Bronchial epithelial cell (primary cell): ENCODE data around the gene NEDD4. TPM values are rescaled to one million over a fixed set of nuclear protein-coding genes. Genes with fewer than 3 reads are reported as not detected.
A peak's percentile ranks its signal among the peaks of the same experiment; 100 is the strongest.

Experiments
- DNase-seq: peaks from one replicate; pipeline ENCODE4 v3.0.0-alpha.2; 2010; ENCODE audit warnings: low read depth
- FAIRE-seq: peaks from 2 replicates; lab custom pipeline; 2011; peaks lifted over from hg19 to GRCh38; lab: Jason Lieb, UNC
- H3K27me3 ChIP-seq: 2 replicates; pipeline ENCODE4 v1.5.1; 2011; ENCODE audit warnings: low read length; ENCODE audit not compliant: control insufficient read depth, insufficient read depth
- H3K36me3 ChIP-seq: 2 replicates; pipeline ENCODE4 v1.5.1; 2011; ENCODE audit warnings: low read length; ENCODE audit not compliant: control insufficient read depth, insufficient read depth
- H3K4me3 ChIP-seq: 2 replicates; pipeline ENCODE4 v1.5.1; 2011; ENCODE audit warnings: mild to moderate bottlenecking, low read depth, low read length, control low read depth
- CTCF ChIP-seq: IDR thresholded peaks from 2 replicates; pipeline ENCODE4 v1.5.1; 2011; ENCODE audit warnings: mild to moderate bottlenecking, moderate library complexity, low read length, control low read depth, inconsistent platforms; ENCODE audit not compliant: insufficient read depth, severe bottlenecking
- total RNA-seq: library from RNA; depleted of rRNA; stranded (reverse); fragments of >200 nt; gene quantifications from 2 replicates; pipeline ENCODE4 v1.2.1, GENCODE V29; 2014

NEDD4 gene
- total RNA-seq, 1 donor from 2014 or later: 37.1 TPM

GRCh38 chr15:55819397-55820034 is 173.9 kb downstream of the NEDD4 start:
- H3K4me3 ChIP-seq: no peak overlapping the region
- no peak for TF ChIP-seq CTCF
- H3K27me3 ChIP-seq: no peaks in the 10 kb centered on the region
- no peak for DNase-seq
- no peak for FAIRE-seq
- no peaks in the 10 kb centered on the region for H3K36me3 ChIP-seq

GRCh38 chr15:55816017-55816416 is 177.4 kb downstream of the NEDD4 start:
- no peaks in the 10 kb centered on the region for H3K36me3 ChIP-seq
- no peak for TF ChIP-seq CTCF
- H3K4me3 ChIP-seq: no peak overlapping the region
- FAIRE-seq (no peak), DNase-seq (no peak)
- no peaks in the 10 kb centered on the region for H3K27me3 ChIP-seq

- H3K4me3 ChIP-seq: no peak overlapping the region
- TF ChIP-seq CTCF: no peak
- DNase-seq (no peak), FAIRE-seq (no peak)
- no peaks in the 10 kb centered on the region for H3K27me3 ChIP-seq
- H3K36me3 ChIP-seq: no peaks in the 10 kb centered on the region
Measured at GRCh38 chr15:55802600-55803376, 190.6 kb downstream of the NEDD4 start.

GRCh38 chr15:55800216-55800615 is 193.2 kb downstream of the NEDD4 start:
- no peak overlapping the region for H3K4me3 ChIP-seq
- FAIRE-seq (no peak), DNase-seq (no peak)
- no peaks in the 10 kb centered on the region for H3K27me3 ChIP-seq
- H3K36me3 ChIP-seq: no peaks in the 10 kb centered on the region
- TF ChIP-seq CTCF: no peak

- TF ChIP-seq CTCF: peak; percentile 60
- H3K4me3 ChIP-seq: no peak overlapping the region
- H3K36me3 ChIP-seq: no peaks in the 10 kb centered on the region
- DNase-seq: peak; percentile 24
- no peak for FAIRE-seq
- H3K27me3 ChIP-seq: no peaks in the 10 kb centered on the region
Measured at GRCh38 chr15:55799291-55800212, 193.9 kb downstream of the NEDD4 start.
